Stimulated activated effector memory CD8-positive, alpha-beta T cell treated with anti-CD3 and anti-CD28 coated beads, Interleukin-12 subunit alpha, Interleukin-12 subunit beta, amount 100 ng/mL, for 72 hours (primary cell): ENCODE results near the gene BNIP2.
A peak's percentile ranks its signal among the peaks of the same experiment; 100 is the strongest.

Experiments used
- ATAC-seq: fragments of 150-1000 bp; cut with Tn5 transposase; 2 replicates; pipeline ENCODE4 v1.10.0; 2021
- DNase-seq, 2 donors: peaks; one replicate each; pipeline ENCODE4 v3.0.0; 2021 to 2022; ENCODE audit warnings: low spot score in 2 of 2
- H3K27ac Mint-ChIP-seq: one replicate; pipeline ENCODE4 v1.8.0; 2022; ENCODE audit warnings: mild to moderate bottlenecking, mixed read lengths
- H3K36me3 Mint-ChIP-seq: one replicate; pipeline ENCODE4 v1.8.0; 2022; ENCODE audit warnings: mild to moderate bottlenecking, mixed read lengths
- H3K4me1 Mint-ChIP-seq: one replicate; pipeline ENCODE4 v1.8.0; 2022; ENCODE audit warnings: mixed read lengths
- H3K4me3 Mint-ChIP-seq: one replicate; pipeline ENCODE4 v1.8.0; 2022; ENCODE audit warnings: mild to moderate bottlenecking, mixed read lengths
- H3K9me3 Mint-ChIP-seq: one replicate; pipeline ENCODE4 v1.8.0; 2022; ENCODE audit warnings: mixed read lengths

The BNIP2 gene

GRCh38 chr15:59618406-59618805 lies 70.7 kb downstream of the BNIP2 start:
- H3K4me3 Mint-ChIP-seq, result no peak overlapping the region
- H3K36me3 Mint-ChIP-seq, result no peaks in the 10 kb centered on the region
- ATAC-seq, result no peak
- DNase-seq, result no peak
- no peak overlapping the region for H3K27ac Mint-ChIP-seq
- H3K4me1 Mint-ChIP-seq, result peaks cover 5% of the 10 kb centered on the region
- H3K9me3 Mint-ChIP-seq, result no peaks in the 10 kb centered on the region

GRCh38 chr15:59616379-59616778 lies 72.7 kb downstream of the BNIP2 start:
- DNase-seq (no peak), ATAC-seq (no peak)
- Mint-ChIP-seq H3K9me3 (no peaks in the 10 kb centered on the region), H3K4me3 (no peak overlapping the region), H3K27ac (no peak overlapping the region), H3K36me3 (no peaks in the 10 kb centered on the region), H3K4me1 (peaks cover 6% of the 10 kb centered on the region)

GRCh38 chr15:59615661-59616060 lies 73.5 kb downstream of the BNIP2 start:
- peaks cover 3% of the 10 kb centered on the region for H3K9me3 Mint-ChIP-seq
- no peak for DNase-seq
- no peak overlapping the region for H3K4me3 Mint-ChIP-seq
- H3K36me3 Mint-ChIP-seq, result no peaks in the 10 kb centered on the region
- H3K27ac Mint-ChIP-seq, result no peak overlapping the region
- no peak for ATAC-seq
- H3K4me1 Mint-ChIP-seq, result peaks cover 11% of the 10 kb centered on the region

GRCh38 chr15:59614153-59614552 lies 75.0 kb downstream of the BNIP2 start:
- no peak for ATAC-seq
- Mint-ChIP-seq H3K9me3 (peaks cover 3% of the 10 kb centered on the region), H3K36me3 (no peaks in the 10 kb centered on the region), H3K4me1 (peaks cover 11% of the 10 kb centered on the region), H3K4me3 (no peak overlapping the region), H3K27ac (no peak overlapping the region)
- DNase-seq, result no peak

- no peak within 1 kb of the TSS for H3K4me3 Mint-ChIP-seq
- no peak for ATAC-seq
- no peaks in the 10 kb centered on the region for H3K36me3 Mint-ChIP-seq
- H3K9me3 Mint-ChIP-seq, result peaks cover 3% of the 10 kb centered on the region
- peaks cover 11% of the 10 kb centered on the region for H3K4me1 Mint-ChIP-seq
- DNase-seq, result no peak
- H3K27ac Mint-ChIP-seq, result peak within 1 kb of the TSS; percentile 18
Measured at GRCh38 chr15:59611276-59612260, 77.6 kb downstream of the BNIP2 start, which contains the start of gene GCNT3. GCNT3 (plus strand) TSS chr15:59611783; CDS start chr15:59618239, 6,456 bp downstream.

- ATAC-seq, result no peak
- no peak overlapping the region for H3K27ac Mint-ChIP-seq
- DNase-seq, result no peak
- H3K4me1 Mint-ChIP-seq, result peaks cover 7% of the 10 kb centered on the region
- peaks cover 3% of the 10 kb centered on the region for H3K9me3 Mint-ChIP-seq
- H3K4me3 Mint-ChIP-seq, result no peak overlapping the region
- H3K36me3 Mint-ChIP-seq, result no peaks in the 10 kb centered on the region
Measured at GRCh38 chr15:59609730-59610712, 79.1 kb downstream of the BNIP2 start.
